Stimulated activated CD8-positive, alpha-beta memory T cell treated with anti-CD3 and anti-CD28 coated beads, Interleukin-15, amount 100 ng/mL, for 1 hour (primary cell): Measurements from ENCODE around the gene DLGAP1.

Source experiments
- DNase-seq: peaks from one replicate; pipeline ENCODE4 v3.0.0-alpha.2; 2020; ENCODE audit warnings: low read depth

The DLGAP1 gene

GRCh38 chr18:3466872-3467271 lies 988.2 kb downstream of the DLGAP1 start:
- no peak for DNase-seq

- no peak for DNase-seq
These were observed 989.1 kb downstream of the DLGAP1 start for GRCh38 chr18:3466045-3466444.

- no peak for DNase-seq
These were observed 992.1 kb downstream of the DLGAP1 start for GRCh38 chr18:3463051-3463450.

- DNase-seq = no peak
These were observed 993.4 kb downstream of the DLGAP1 start for GRCh38 chr18:3461704-3462103.

GRCh38 chr18:3460823-3461398 lies 994.2 kb downstream of the DLGAP1 start:
- DNase-seq = no peak

GRCh38 chr18:3458952-3459853 lies 995.9 kb downstream of the DLGAP1 start:
- DNase-seq = no peak

GRCh38 chr18:3458378-3458777 lies 996.7 kb downstream of the DLGAP1 start:
- no peak for DNase-seq

GRCh38 chr18:3457261-3457724 lies 997.8 kb downstream of the DLGAP1 start:
- no peak for DNase-seq

GRCh38 chr18:3456686-3457069 lies 998.4 kb downstream of the DLGAP1 start:
- no peak for DNase-seq

- DNase-seq = no peak
These were observed 999.0 kb downstream of the DLGAP1 start for GRCh38 chr18:3455907-3456685.

- no peak for DNase-seq
These were observed 999.9 kb downstream of the DLGAP1 start for GRCh38 chr18:3455090-3455635.

GRCh38 chr18:3454365-3455089 lies 1000.6 kb downstream of the DLGAP1 start:
- peak; percentile 17 for DNase-seq

GRCh38 chr18:3453540-3454364 lies 1001.4 kb downstream of the DLGAP1 start:
- DNase-seq = no peak

- DNase-seq = no peak
These were observed 1002.2 kb downstream of the DLGAP1 start for GRCh38 chr18:3452750-3453539.

GRCh38 chr18:3451989-3452749 lies 1002.9 kb downstream of the DLGAP1 start:
- no peak for DNase-seq

GRCh38 chr18:3451183-3451988 lies 1003.7 kb downstream of the DLGAP1 start:
- peak; percentile 65 for DNase-seq

GRCh38 chr18:3450799-3451182 lies 1004.3 kb downstream of the DLGAP1 start:
- no peak for DNase-seq
